Measurements from ENCODE around the gene CHD6.

GRCh38 chr20:41379551-41379950 lies 238.6 kb downstream of the CHD6 start:
- no peak for TF ChIP-seq CTCF (IDR thresholded peaks at IDR 0.05; ENCODE audit: low read depth, low read length, missing input control)
- no peak for TF ChIP-seq REST (IDR thresholded peaks at IDR 0.05)
- no peak for TF ChIP-seq TAF1 (conservative IDR thresholded peaks at IDR 0.05)

Data from liver (tissue), 3 donors.